ENCODE data around the gene PTCD3. TPM values are rescaled to one million over a fixed set of nuclear protein-coding genes. Genes with fewer than 3 reads are reported as not detected.

PTCD3 gene
- total RNA-seq: 113 and 147 TPM in 2 replicates
- polyA plus RNA-seq (2012): 31.3 TPM

GRCh38 chr2:86105969-86106945 is at the start of gene PTCD3:
TSS of gene PTCD3 (plus strand) at chr2:86106235. CDS start at chr2:86106248, 13 bp downstream.
- peak; percentile 97 for DNase-seq (ENCODE audit: low read depth)

DNA sequence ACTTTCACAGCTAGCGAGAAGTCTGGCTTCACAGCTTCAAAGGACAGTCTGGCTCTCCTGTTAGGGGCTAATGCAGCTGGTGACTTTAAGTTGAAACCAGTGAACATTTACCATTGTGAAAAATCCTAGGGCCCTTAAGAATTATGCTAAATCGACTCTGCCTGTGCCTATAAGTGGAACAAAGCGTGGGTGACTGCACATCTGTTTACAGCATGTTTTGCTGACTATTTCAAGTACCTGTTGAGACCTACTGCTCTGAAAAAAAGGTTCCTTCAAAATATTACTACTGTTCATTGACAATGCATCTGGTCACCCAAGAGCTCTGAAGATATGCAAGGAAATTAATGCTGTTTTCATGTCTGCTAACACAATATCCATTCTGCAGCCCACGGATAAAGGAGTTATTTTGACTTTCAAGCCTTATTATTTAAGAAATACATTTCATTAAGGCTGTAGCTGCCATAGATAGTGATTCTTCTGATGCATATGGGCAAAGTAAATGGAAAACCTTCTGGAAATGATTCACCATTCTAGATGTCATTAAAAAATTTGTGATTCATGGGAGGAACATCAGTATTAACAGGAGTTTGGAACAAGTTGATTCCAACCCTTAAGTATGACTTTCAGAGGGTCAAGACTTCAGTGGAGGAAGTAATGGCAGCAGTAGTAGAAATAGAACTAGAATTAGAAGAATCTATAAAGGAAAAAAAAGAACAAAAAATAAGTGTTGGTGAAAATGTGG is 49.3 kb upstream of the PTCD3 start:
- DNase-seq (ENCODE audit: low read depth): no peak

DNA sequence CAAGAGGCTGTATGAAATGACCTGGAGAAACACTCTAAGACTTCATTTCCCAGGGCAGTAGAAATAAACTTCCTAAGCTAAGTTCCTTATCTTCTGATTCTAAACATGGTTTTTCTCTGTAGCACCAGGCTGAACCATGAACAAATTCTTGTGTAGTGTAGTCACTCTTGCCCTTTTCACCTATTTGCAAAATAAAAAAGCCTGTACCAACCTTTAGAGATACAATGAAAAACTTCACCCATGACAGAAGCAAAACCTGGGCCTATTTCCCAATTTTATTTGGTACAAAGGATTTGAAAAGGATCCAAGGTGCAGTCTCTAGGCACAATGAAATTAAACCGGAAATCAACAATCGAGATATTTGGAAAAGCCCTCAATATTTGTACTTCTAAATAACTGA is 44.0 kb upstream of the PTCD3 start:
- DNase-seq (ENCODE audit: low read depth): peak; percentile 27

DNA sequence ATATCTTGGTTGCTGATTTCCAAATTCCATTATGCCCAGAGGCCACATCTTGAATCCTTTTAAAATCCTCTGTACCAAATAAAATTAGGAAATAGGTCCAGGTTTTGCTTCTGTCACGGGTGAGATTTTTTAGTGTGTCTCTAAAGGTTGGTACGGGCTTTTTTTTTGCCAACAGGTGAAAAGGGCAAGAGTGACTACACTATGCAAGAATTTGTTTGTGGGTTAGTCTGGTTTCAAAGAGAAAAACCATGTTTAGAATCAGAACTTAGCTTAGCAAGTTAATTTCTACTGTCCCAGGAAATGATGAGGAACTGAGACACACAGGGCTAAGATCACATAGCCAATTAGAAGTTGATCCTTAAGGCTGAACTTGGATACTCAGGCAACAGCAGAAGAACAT is 42.0 kb upstream of the PTCD3 start:
- DNase-seq (ENCODE audit: low read depth): no peak

DNA sequence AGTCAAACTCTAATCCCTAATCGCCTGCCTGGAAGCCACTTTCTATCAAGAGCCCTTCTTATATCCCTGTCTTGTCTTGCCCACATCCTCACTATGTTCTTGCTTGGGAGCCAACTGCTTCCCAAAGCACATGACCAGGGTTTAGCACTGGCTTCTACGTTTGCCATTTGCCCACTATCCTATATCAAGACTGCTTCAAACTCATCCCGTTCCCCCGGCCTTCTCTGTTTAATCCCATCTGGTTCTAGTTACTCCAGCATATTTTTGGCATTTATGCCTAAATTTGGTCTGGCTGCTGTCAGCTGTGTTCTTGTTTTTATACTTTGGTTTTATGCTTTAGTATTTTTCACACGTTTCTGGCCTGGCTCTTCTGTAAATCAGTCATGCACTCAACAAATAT is 40.5 kb upstream of the PTCD3 start:
- DNase-seq (ENCODE audit: low read depth): peak; percentile 63

DNA sequence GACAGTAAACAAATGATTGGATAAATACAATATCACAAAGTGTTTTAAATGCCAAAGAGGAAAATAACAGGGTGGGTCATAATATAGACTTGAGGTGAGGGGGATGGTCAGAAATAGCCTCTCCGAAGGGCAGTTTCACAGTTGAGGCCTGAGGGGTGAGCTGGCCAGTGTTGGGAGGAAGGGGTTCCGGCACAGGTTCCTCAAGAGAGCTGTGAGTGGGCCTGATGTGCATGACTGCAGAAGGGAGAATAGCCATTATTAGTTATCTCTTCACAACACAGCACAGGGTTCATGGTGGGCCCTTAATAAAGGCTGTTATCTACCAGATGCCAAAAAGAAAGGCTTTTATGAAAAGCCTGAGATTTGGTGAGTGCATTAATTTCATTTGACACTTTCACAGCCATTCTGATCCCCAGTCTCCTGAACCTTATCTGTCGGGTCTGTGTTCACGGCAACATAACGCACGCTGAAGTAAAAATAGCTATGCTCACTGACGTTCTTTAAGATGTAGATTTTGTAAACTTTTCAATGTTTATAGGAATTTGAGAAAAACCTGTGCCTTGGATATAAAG is 39.9 kb upstream of the PTCD3 start:
- DNase-seq (ENCODE audit: low read depth): no peak

DNA sequence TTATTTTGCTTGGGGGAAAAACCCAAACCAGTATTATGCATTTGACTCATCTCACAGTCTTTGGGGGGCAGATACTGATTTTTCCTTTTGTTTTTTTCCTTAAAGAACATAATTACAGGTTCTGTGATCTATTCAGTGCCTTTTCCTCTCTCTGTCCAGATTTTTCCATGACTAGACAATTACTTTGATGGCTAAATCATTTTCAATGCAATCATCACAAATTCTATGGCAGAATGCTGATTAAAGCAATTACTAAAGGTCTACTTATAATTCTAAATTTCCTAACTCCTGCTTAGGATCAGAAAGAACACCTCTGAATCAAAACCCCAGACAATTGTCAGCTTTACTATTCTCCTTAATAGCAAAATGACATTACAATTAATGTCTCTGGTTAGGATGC is 39.1 kb upstream of the PTCD3 start:
- no peak for DNase-seq (ENCODE audit: low read depth)

GRCh38 chr2:86068136-86068588 is 37.9 kb upstream of the PTCD3 start:
- peak; percentile 95 for DNase-seq (ENCODE audit: low read depth)

DNA sequence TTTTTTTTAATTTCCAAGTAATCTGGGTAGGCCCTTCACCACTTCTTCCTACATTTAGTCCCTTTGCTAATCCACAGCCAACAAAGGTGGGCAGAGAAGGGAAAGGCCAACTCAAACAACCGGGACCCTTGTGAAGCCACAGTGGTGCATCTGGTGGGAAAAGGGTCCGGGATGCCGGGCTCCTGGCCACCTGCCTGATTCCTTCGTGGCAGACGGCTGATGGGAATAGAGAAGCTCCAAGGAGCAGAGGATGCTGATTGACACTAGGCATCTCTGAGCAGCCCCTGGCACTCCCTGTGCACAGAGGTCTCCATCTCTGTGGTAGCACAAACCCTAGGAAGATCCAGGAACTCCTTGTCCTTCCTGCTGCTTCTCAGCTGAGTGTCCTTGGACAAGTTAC is 37.4 kb upstream of the PTCD3 start:
- no peak for DNase-seq (ENCODE audit: low read depth)

- DNase-seq (ENCODE audit: low read depth): peak; percentile 97
These were observed 36.8 kb upstream of the PTCD3 start for GRCh38 chr2:86069091-86069685.

DNA sequence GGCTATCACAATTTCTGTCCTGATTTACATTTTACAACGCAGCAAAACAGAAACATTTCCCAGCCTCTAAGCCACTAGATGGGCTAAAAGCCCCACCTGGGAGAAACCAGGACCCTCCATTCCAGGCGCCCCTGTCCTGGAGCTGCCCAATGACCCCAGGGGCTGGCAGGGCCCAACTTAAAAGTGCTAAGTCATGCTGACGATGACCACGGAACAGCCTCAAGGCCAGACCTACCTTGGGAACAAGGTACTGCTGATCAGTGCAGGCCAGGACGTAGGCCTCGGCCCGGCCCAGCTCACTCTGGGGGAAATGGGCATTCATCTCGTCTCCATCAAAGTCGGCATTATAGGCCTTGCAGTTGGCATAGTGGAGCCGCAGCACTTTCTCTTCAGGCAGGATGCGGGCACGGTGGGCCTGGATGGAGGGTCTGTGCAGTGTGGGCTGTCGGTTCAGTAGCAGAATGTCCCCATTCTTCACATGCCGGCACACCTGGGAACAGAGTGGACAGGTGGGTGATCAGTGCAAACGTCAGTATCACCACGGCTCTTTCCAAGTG is 36.2 kb upstream of the PTCD3 start:
- no peak for DNase-seq (ENCODE audit: low read depth)

- no peak for DNase-seq (ENCODE audit: low read depth)
These were observed 35.2 kb upstream of the PTCD3 start for GRCh38 chr2:86070868-86071267.

GRCh38 chr2:86072271-86072858 is 33.7 kb upstream of the PTCD3 start:
- DNase-seq (ENCODE audit: low read depth): peak; percentile 54

DNA sequence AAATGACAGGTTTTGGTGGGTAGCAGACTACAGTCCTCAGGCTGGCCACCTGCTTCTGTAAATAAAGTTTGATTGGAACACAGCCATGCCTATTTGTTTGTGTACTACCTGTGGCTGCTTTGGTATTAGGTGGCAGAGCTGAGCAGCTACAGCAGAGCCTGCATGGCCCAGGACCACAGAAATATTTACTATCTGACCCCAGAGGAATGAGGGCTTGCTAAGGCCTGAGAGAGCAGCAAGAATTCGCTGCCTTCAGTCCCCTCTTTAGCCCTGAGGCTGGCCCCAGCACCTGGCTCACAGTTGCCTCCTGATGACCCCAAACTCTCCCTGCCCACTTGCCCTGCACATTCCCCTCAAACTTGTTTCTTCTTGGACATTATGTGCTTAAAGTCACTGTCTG is 32.8 kb upstream of the PTCD3 start:
- peak; percentile 34 for DNase-seq (ENCODE audit: low read depth)

DNA sequence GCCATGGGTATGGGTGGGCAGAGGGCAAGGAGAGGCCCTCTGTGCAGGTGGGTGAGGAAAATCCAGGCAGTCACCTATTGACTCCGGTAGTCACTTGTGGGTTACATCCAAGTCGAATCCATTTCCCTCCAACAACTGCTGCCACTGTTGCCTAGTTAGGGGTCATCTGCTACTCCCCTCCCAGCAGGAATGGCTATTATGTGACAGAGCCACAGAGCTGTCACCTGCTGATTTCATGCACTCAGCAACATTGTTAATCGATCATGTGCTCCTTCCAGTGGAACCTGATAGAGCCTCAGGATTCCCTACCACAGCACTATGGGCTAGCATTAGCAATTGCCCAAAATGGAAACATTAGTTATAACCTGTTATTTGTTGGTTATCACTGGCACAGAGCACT is 31.8 kb upstream of the PTCD3 start:
- peak; percentile 71 for DNase-seq (ENCODE audit: low read depth)

DNA sequence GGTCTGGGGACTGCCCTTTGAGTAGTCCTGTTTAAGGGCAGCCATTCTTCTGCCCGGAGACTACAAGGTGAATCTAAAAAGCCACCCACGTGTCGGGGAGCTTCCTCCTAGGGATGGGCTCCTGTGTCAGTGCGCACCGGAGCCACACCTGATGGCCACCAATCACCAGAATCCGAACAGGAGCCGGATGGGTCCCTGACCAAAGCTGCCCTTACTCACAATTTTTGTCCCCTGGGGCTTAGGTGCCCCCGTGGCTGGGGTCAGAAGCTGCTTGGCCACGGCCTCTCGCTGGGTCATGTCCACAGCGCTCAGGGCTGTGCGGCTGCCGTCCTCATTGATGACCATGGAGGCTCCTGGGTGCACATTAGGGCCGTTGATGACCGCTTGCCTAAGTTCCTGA is 31.2 kb upstream of the PTCD3 start:
- no peak for DNase-seq (ENCODE audit: low read depth)

- no peak for DNase-seq (ENCODE audit: low read depth)
These were observed 30.1 kb upstream of the PTCD3 start for GRCh38 chr2:86075886-86076285.

GRCh38 chr2:86078774-86079545 is 27.1 kb upstream of the PTCD3 start:
- peak; percentile 72 for DNase-seq (ENCODE audit: low read depth)

- DNase-seq (ENCODE audit: low read depth): peak; percentile 73
These were observed 25.8 kb upstream of the PTCD3 start for GRCh38 chr2:86079981-86080911.

All from myocyte (in vitro differentiated cells).